ENCODE data around the gene GGNBP2.

Gene GGNBP2

GRCh38 chr17:36594626-36595401 is 50.1 kb downstream of the GGNBP2 start:
- 84% methylated on average over 13 of the region's 13 CpGs for WGBS
- H3K9me3 ChIP-seq (ENCODE audit: insufficient read depth, low read depth, low read length) = no peaks in the 10 kb centered on the region
- H3K27me3 ChIP-seq (ENCODE audit: insufficient read depth, low read length) = no peaks in the 10 kb centered on the region

GRCh38 chr17:36597226-36597625 is 52.5 kb downstream of the GGNBP2 start:
- Histone ChIP-seq H3K27ac (ENCODE audit: low read depth, low read length) (no peak overlapping the region), H3K9me3 (ENCODE audit: insufficient read depth, low read depth, low read length) (no peaks in the 10 kb centered on the region), H3K27me3 (ENCODE audit: insufficient read depth, low read length) (no peaks in the 10 kb centered on the region), H3K4me1 (ENCODE audit: insufficient read depth, low read length) (peaks cover 14% of the 10 kb centered on the region), H3K36me3 (ENCODE audit: insufficient read depth, low read length) (peaks cover 43% of the 10 kb centered on the region), H3K9ac (ENCODE audit: low read depth, low read length) (no peak overlapping the region), H3K4me3 (ENCODE audit: low read length) (no peak overlapping the region)
- WGBS = 91% methylated on average over 6 of the region's 6 CpGs

More at GRCh38 chr17:36594626-36595401, 50.1 kb downstream of the GGNBP2 start:
- peaks cover 44% of the 10 kb centered on the region for H3K36me3 ChIP-seq (ENCODE audit: insufficient read depth, low read length)
- H3K4me3 ChIP-seq (ENCODE audit: low read length) = no peak overlapping the region
- H3K27ac ChIP-seq (ENCODE audit: low read depth, low read length) = no peak overlapping the region
- H3K4me1 ChIP-seq (ENCODE audit: insufficient read depth, low read length) = peaks cover 12% of the 10 kb centered on the region
- H3K9ac ChIP-seq (ENCODE audit: low read depth, low read length) = no peak overlapping the region

GRCh38 chr17:36597866-36598777 is 53.4 kb downstream of the GGNBP2 start:
- peaks cover 43% of the 10 kb centered on the region for H3K36me3 ChIP-seq (ENCODE audit: insufficient read depth, low read length)
- peaks cover 12% of the 10 kb centered on the region for H3K4me1 ChIP-seq (ENCODE audit: insufficient read depth, low read length)
- H3K9ac ChIP-seq (ENCODE audit: low read depth, low read length) = no peak overlapping the region
- 96% methylated on average over 11 of the region's 11 CpGs for whole genome bisulfite sequencing
- H3K9me3 ChIP-seq (ENCODE audit: insufficient read depth, low read depth, low read length) = no peaks in the 10 kb centered on the region
- no peak overlapping the region for H3K27ac ChIP-seq (ENCODE audit: low read depth, low read length)
- H3K27me3 ChIP-seq (ENCODE audit: insufficient read depth, low read length) = no peaks in the 10 kb centered on the region; the same call in 1 of the 2 replicates
- no peak overlapping the region for H3K4me3 ChIP-seq (ENCODE audit: low read length)

DNA sequence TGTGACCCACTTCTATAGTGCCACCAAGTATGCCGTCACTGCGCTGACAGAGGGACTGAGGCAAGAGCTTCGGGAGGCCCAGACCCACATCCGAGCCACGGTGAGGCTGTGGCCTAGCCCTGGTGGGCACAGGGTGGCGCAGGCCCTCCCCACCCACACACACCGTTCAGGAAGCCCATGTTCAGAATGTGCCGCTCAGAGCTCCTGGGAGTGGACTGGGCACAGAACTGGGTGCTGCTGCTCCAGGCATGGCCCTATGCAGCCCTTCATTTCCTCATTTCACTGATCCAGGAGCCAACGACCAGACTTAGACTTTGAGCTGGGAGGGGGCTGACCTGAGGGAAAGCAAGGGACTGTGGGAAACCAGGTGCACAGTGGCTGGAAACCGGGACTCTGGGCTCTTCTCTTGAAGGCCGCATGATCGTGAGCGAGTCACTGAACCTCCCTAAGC is 54.3 kb downstream of the GGNBP2 start:
- H3K36me3 ChIP-seq (ENCODE audit: insufficient read depth, low read length) = peaks cover 43% of the 10 kb centered on the region
- no peak overlapping the region for H3K27ac ChIP-seq (ENCODE audit: low read depth, low read length)
- no peak overlapping the region for H3K9ac ChIP-seq (ENCODE audit: low read depth, low read length)
- WGBS = 94% methylated on average over 13 of the region's 13 CpGs
- no peak overlapping the region for H3K4me3 ChIP-seq (ENCODE audit: low read length)
- no peaks in the 10 kb centered on the region; the same call in 1 of the 2 replicates for H3K27me3 ChIP-seq (ENCODE audit: insufficient read depth, low read length)
- H3K4me1 ChIP-seq (ENCODE audit: insufficient read depth, low read length) = peaks cover 14% of the 10 kb centered on the region
- no peaks in the 10 kb centered on the region for H3K9me3 ChIP-seq (ENCODE audit: insufficient read depth, low read depth, low read length)

GRCh38 chr17:36599546-36600250 is 55.0 kb downstream of the GGNBP2 start:
- no peaks in the 10 kb centered on the region for H3K9me3 ChIP-seq (ENCODE audit: insufficient read depth, low read depth, low read length)
- H3K9ac ChIP-seq (ENCODE audit: low read depth, low read length) = no peak overlapping the region
- no peak overlapping the region for H3K27ac ChIP-seq (ENCODE audit: low read depth, low read length)
- H3K36me3 ChIP-seq (ENCODE audit: insufficient read depth, low read length) = peaks cover 40% of the 10 kb centered on the region
- H3K4me3 ChIP-seq (ENCODE audit: low read length) = no peak overlapping the region
- WGBS = 90% methylated on average over 11 of the region's 11 CpGs
- no peaks in the 10 kb centered on the region; the same call in 1 of the 2 replicates for H3K27me3 ChIP-seq (ENCODE audit: insufficient read depth, low read length)
- peaks cover 17% of the 10 kb centered on the region for H3K4me1 ChIP-seq (ENCODE audit: insufficient read depth, low read length)

GRCh38 chr17:36600465-36600864 is 55.7 kb downstream of the GGNBP2 start:
- 83% methylated on average over 3 of the region's 3 CpGs for WGBS
- Histone ChIP-seq H3K9ac (ENCODE audit: low read depth, low read length) (peak overlapping the region; percentile 59; the same call in 1 of the 2 replicates), H3K27ac (ENCODE audit: low read depth, low read length) (peak overlapping the region; percentile 78), H3K4me3 (ENCODE audit: low read length) (peak overlapping the region; percentile 70), H3K27me3 (ENCODE audit: insufficient read depth, low read length) (no peaks in the 10 kb centered on the region; the same call in 1 of the 2 replicates), H3K4me1 (ENCODE audit: insufficient read depth, low read length) (peaks cover 17% of the 10 kb centered on the region), H3K9me3 (ENCODE audit: insufficient read depth, low read depth, low read length) (no peaks in the 10 kb centered on the region), H3K36me3 (ENCODE audit: insufficient read depth, low read length) (peaks cover 37% of the 10 kb centered on the region)

GRCh38 chr17:36600936-36601302 is 56.2 kb downstream of the GGNBP2 start:
- Histone ChIP-seq H3K4me1 (ENCODE audit: insufficient read depth, low read length) (peaks cover 17% of the 10 kb centered on the region), H3K4me3 (ENCODE audit: low read length) (peak overlapping the region; percentile 70), H3K9me3 (ENCODE audit: insufficient read depth, low read depth, low read length) (no peaks in the 10 kb centered on the region), H3K27me3 (ENCODE audit: insufficient read depth, low read length) (no peaks in the 10 kb centered on the region; the same call in 1 of the 2 replicates), H3K36me3 (ENCODE audit: insufficient read depth, low read length) (peaks cover 33% of the 10 kb centered on the region), H3K27ac (ENCODE audit: low read depth, low read length) (peak overlapping the region; percentile 78), H3K9ac (ENCODE audit: low read depth, low read length) (peak overlapping the region; percentile 59)
- WGBS = 14% methylated on average over 10 of the region's 10 CpGs

- peak within 1 kb of the TSS; percentile 77 for H3K9ac ChIP-seq (ENCODE audit: low read depth, low read length)
- no peaks in the 10 kb centered on the region for H3K9me3 ChIP-seq (ENCODE audit: insufficient read depth, low read depth, low read length)
- H3K4me1 ChIP-seq (ENCODE audit: insufficient read depth, low read length) = peaks cover 17% of the 10 kb centered on the region
- H3K27ac ChIP-seq (ENCODE audit: low read depth, low read length) = peak within 1 kb of the TSS; percentile 78
- H3K27me3 ChIP-seq (ENCODE audit: insufficient read depth, low read length) = no peaks in the 10 kb centered on the region; the same call in 1 of the 2 replicates
- H3K36me3 ChIP-seq (ENCODE audit: insufficient read depth, low read length) = peaks cover 30% of the 10 kb centered on the region
- peak within 1 kb of the TSS; percentile 70 for H3K4me3 ChIP-seq (ENCODE audit: low read length)
- WGBS = under 1% methylated on average over 60 of the region's 60 CpGs
Measured at GRCh38 chr17:36601303-36602029, 56.7 kb downstream of the GGNBP2 start, which contains the start of gene MRM1. MRM1 (plus strand) TSS chr17:36601583; CDS start chr17:36601811, 228 bp downstream.

DNA sequence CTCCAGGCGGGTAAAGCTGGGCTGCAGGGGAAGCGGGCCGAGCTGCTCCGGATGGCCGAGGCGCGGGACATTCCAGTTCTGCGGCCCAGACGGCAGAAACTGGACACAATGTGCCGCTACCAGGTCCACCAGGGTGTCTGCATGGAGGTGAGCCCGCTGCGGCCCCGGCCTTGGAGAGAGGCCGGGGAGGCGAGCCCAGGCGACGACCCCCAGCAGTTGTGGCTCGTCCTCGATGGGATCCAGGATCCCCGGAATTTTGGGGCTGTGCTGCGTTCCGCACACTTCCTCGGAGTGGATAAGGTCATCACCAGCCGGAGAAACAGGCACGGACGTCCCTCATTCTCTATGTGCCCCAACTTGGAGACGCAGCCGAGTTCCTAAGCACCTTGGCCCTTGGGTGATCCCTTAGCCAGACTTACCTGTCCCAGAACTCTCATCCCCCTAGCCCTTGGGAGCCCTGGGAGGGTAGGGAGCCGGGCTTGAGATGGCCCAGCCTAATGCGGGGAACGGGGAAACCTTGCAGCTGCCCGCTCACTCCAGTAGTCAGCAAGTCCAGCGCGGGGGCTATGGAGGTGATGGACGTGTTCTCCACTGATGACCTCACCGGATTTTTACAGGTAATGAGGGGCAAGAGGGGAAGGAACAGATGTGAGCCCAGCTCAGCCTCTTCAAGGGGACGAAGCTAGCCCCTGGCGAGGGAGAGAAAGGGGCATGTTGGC is 57.5 kb downstream of the GGNBP2 start:
- Histone ChIP-seq H3K27me3 (ENCODE audit: insufficient read depth, low read length) (no peaks in the 10 kb centered on the region; the same call in 1 of the 2 replicates), H3K27ac (ENCODE audit: low read depth, low read length) (peak overlapping the region; percentile 78; the same call in 1 of the 2 replicates), H3K36me3 (ENCODE audit: insufficient read depth, low read length) (peaks cover 23% of the 10 kb centered on the region), H3K9ac (ENCODE audit: low read depth, low read length) (peak overlapping the region; percentile 77), H3K9me3 (ENCODE audit: insufficient read depth, low read depth, low read length) (no peaks in the 10 kb centered on the region), H3K4me3 (ENCODE audit: low read length) (peak overlapping the region; percentile 70), H3K4me1 (ENCODE audit: insufficient read depth, low read length) (peaks cover 17% of the 10 kb centered on the region)
- 1% methylated on average over 38 of the region's 38 CpGs for WGBS
